ENCODE data around the gene ZFPL1. TPM values are rescaled to one million over a fixed set of nuclear protein-coding genes. Genes with fewer than 3 reads are reported as not detected.
A peak's percentile ranks its signal among the peaks of the same experiment; 100 is the strongest.

Gene ZFPL1
- total RNA-seq, 1 donor from 2014 or later, result 26.2 TPM

DNA sequence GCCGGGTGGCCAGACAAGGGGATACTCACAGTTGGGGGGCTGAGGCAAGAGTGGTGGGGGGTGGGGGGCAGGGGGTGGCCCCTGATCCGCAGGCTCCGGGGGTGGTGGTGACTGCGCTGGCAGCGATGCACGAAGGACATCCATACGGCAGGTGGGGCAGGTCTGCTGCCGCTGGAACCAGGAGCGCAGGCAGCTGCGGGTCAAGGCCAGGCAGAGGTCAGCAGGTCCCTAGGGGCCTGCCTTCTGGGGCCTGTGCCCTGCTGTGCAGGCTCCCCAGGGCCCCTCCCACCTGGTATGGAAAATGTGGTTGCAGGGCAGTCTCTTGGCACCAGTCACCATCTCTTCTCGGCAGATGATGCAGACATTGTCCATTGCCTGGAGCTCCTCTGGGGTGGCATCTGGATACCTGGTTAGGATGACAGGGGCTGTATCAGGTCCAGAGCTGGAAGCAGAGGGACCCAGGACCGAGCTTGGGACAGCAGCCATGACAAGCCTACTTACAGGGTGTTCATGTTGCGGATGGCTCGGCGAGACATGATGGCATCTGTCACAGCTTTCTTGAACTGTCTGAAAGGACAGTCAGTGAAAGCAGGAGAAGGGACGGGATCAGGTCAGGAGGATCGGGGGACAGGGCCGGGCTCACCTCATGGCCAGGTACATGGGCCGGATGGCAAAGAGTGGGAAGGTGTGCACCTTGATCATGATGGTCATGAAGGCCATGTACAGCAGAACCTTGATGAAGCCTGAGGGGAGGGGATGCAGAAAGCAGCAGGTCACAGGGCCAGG, 46.8 kb downstream of the ZFPL1 start:
- no peak for DNase-seq

DNA sequence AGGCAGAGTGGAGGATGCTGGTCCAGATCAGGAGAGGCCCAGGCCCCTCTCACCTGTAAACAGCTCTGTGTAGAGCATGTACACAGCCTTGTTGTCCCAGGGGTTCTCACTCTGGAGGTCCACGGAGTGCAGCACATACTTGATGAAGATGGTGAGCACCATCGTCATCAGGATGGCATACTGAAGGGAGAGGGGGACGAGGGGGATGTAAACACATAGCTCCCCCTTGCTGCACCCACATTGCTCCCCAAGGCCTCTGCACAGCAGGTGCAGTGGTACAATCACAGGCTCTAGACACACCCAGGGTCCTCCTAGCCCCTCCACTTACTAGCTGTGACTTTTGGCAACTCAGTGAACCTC, 47.4 kb downstream of the ZFPL1 start:
- no peak for DNase-seq

DNA sequence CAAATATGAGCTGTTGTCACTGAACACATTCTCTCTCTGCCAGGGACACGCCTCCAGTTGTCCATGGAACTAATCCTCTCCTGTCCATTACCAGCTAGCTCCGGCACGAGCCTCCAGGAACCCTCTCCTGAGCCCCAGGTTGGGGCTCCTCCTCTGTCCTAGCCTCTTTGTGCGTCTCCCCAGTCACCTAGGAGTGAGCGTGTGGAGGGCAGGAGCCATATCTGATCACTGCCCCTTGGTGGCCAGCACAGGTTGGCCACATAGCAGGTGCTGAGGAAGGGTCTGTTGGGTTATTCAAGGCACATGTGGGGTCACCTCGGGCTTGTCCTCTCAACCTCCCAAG, 47.8 kb downstream of the ZFPL1 start:
- no peak for DNase-seq

GRCh38 chr11:65132238-65132987, 48.4 kb downstream of the ZFPL1 start:
- DNase-seq, result no peak

DNA sequence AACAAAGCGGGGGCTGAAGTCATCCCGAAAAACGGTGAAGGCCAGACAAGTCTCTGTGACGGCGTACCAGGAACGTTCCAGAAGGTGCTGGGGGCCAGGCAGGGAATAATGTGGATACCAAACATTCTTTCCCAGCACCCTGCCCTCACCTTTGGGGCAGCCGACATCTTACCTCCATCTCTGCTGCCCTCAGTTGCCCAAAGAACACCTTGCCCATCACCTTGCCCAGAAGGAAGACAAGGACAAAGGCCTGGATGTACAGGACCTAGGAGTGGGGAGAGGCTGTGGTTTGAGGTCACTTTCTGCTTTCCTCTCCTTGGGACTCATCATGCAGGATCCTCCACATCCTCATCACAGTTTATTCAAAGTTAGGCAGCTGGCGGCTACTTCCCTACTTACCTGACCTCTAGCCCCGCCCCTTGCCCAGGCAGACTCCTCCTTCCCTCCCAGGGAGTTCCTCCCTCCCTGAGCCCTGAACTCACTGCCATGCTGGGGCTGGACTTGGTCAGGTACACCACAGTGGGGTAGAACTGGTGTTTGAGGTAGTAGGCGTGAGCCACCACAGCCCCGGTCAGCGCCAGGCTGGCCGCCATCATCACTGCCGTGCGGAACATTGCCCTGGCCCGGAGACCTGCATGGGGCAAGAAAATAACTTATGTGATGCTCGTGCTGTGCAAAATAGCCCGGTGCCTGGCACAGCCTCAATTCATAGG, 49.1 kb downstream of the ZFPL1 start:
- DNase-seq, result peak; percentile 28

- DNase-seq, result peak; percentile 44
These were observed 49.7 kb downstream of the ZFPL1 start for GRCh38 chr11:65133724-65134123.

DNA sequence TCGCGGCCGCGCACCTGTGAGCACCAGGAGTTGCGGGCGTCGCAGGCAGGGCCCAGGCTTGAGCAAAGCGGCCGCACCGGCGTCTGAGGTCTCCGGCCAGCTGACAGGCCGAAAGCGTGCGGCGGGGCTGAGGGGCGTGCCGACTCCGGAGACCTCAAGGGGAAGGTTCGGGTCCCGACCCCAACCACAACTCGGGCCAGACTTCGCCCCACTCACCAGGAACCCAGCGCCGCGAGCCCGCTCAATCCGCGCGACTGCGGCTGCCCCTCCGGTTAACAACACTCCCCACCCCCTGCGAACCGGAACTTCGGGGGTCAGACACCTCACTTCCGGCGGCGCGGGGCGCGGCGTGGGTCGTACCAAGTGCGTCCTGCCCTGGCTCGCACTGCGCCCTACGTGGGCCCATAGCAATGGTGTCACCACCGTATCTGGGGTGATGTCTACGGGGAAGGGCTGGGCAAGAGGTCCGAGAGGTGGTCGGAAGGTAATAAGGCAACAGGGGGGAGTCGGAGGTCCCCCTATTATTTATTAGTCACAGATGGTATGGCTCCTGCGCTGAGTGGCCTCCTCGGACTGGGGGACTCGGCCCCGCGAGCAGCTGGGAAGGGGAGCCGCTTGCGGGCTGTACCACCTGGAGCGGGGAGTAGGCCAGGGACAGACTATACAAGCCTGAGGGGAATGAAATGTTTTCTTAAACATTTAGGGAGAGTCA, 50.4 kb downstream of the ZFPL1 start, which contains the start of gene SYVN1:
Gene SYVN1, minus strand, starts transcription at position 280 of the 712 bp plus-strand sequence. CDS start 918 bp downstream, outside the sequence.
- DNase-seq, result peak; percentile 90

DNA sequence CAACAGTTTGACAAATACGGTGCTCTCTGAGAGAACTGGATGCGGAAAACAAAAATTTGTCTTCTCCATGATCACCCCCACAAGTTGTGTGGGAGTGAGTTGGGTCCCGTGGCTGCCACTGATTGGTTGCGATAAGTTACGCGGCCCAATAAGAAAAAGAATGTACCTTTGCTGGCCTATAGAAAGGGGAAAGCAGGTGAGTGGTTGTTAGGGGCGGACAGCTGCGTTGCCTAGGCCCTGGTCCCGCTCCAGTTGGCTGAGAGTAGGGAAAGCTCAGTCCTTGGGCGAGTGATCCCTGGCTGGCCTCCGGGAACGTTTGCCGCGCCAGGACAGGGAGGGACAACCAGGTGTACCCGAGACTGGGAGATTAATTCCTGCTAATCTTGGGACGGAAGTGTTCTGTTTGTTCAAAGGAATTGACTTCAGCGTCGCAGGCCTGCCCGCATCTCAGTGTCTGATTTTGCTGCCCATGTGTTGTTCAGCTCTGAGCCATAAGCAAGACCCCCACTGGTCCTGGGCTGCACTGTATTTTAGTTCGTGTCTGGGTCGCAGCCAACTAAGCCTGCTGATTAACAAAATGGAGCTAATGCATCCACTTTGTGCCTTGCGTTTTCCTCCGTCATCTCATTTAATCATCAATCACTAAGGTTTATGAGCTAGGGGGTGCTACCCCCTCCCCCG, 51.1 kb downstream of the ZFPL1 start:
- peak; percentile 98 for DNase-seq

DNA sequence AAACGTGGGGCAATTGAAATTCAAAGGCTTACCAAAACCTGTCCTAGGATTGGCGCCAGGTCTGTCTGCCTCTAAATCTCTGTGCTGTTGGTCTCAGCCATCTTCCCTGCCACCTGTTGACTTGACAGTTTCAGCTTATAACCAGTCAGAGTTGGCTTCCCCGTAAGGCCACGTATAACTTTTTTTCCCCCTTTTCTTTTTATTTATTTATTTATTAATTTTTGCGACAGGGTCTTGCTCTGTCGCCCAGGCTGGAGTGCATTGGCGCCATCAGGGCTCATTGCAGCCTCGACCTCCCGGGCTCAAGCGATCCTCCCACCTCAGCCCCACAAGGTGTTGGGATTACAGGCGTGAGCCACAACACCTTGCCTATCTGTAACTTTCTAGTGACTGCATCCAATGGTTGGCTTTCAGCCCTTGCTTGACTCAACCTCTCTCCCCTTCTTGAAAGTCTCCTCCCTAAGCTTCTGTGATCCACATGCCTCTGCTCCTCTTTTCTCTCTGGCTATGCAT, 51.7 kb downstream of the ZFPL1 start:
- no peak for DNase-seq

- DNase-seq, result no peak
These were observed 52.6 kb downstream of the ZFPL1 start for GRCh38 chr11:65136515-65137096.

Other genes with a start within 250 kb of the ZFPL1 start
- 0.34 and 0.37 TPM in 2 replicates for gene CDC42BPG, start 239.6 kb upstream of the ZFPL1 start, total RNA-seq
- gene EHD1, start 205.6 kb upstream of the ZFPL1 start, total RNA-seq, result 75.9 and 125 TPM in 2 replicates
- 17.7 and 24.8 TPM in 2 replicates for gene ATG2A, start 167.0 kb upstream of the ZFPL1 start, total RNA-seq
- 14.1 and 15.0 TPM in 2 replicates for gene PPP2R5B, start 159.5 kb upstream of the ZFPL1 start, total RNA-seq
- not detected in 2 replicates for gene GPHA2, start 148.3 kb upstream of the ZFPL1 start, total RNA-seq
- gene MAJIN, start 112.1 kb upstream of the ZFPL1 start, total RNA-seq, result 0.17 TPM in 1 of 2 replicates, not detected in the other
- gene BATF2, start 87.3 kb upstream of the ZFPL1 start, total RNA-seq, result 0.34 and 1.1 TPM in 2 replicates
- gene ARL2, start 70.1 kb upstream of the ZFPL1 start, total RNA-seq, result 144 and 145 TPM in 2 replicates
- 13.1 and 16.5 TPM in 2 replicates for gene SNX15, start 56.8 kb upstream of the ZFPL1 start, total RNA-seq
- gene SAC3D1, start 43.0 kb upstream of the ZFPL1 start, total RNA-seq, result 12.4 and 16.0 TPM in 2 replicates
- gene NAALADL1, start 25.7 kb upstream of the ZFPL1 start, total RNA-seq, result 11.0 and 20.3 TPM in 2 replicates
- gene CDCA5, start 182 bp upstream of the ZFPL1 start, total RNA-seq, result 4.4 and 17.5 TPM in 2 replicates
- 319 and 409 TPM in 2 replicates for gene VPS51, start 12.0 kb downstream of the ZFPL1 start, total RNA-seq
- 25.7 and 31.4 TPM in 2 replicates for gene TM7SF2, start 27.6 kb downstream of the ZFPL1 start, total RNA-seq
- 8.1 and 13.1 TPM in 2 replicates for gene ZNHIT2, start 33.5 kb downstream of the ZFPL1 start, total RNA-seq
- 180 and 316 TPM in 2 replicates for gene FAU, start 37.9 kb downstream of the ZFPL1 start, total RNA-seq
- 51.8 and 59.2 TPM in 2 replicates for gene MRPL49, start 38.1 kb downstream of the ZFPL1 start, total RNA-seq
- 19.2 and 28.2 TPM in 2 replicates for gene SYVN1, start 50.3 kb downstream of the ZFPL1 start, total RNA-seq
- gene SPDYC, start 86.0 kb downstream of the ZFPL1 start, total RNA-seq, result not detected in 2 replicates
- gene CAPN1, start 97.7 kb downstream of the ZFPL1 start, total RNA-seq, result 97.2 and 207 TPM in 2 replicates
- 8.2 and 12.1 TPM in 2 replicates for gene POLA2, start 177.7 kb downstream of the ZFPL1 start, total RNA-seq
- gene CDC42EP2, start 230.6 kb downstream of the ZFPL1 start, total RNA-seq, result 11.4 and 12.3 TPM in 2 replicates
- 32.7 and 60.4 TPM in 2 replicates for gene DPF2, start 249.6 kb downstream of the ZFPL1 start, total RNA-seq

Data from dermis blood vessel endothelial cell (primary cell).